Thyroid gland (tissue), 4 donors: ENCODE data around the gene CNOT9. TPM values are rescaled to one million over a fixed set of nuclear protein-coding genes. Genes with fewer than 3 reads are reported as not detected.

Experiments used
- DNase-seq, 2 donors: peaks; one replicate each; pipeline ENCODE4 v3.0.0-alpha.2; 2019
- H3K27ac ChIP-seq, 3 donors: fragments of 200-600 bp; sonication (generic); 1 replicate in 2 of 3; 2 replicates in 1 of 3; pipeline ENCODE4 v1.5.1; 2016 to 2019; ENCODE audit warnings: mild to moderate bottlenecking in 1 of 3, moderate library complexity in 1 of 3
- H3K27me3 ChIP-seq: fragments of 200-600 bp; sonication (generic); one replicate; pipeline ENCODE4 v1.5.1; 2019
- H3K36me3 ChIP-seq, 2 donors: fragments of 200-600 bp; sonication (generic); one replicate each; pipeline ENCODE4 v1.5.1; 2016 to 2019
- H3K4me1 ChIP-seq, 2 donors: fragments of 200-600 bp; sonication (generic); one replicate each; pipeline ENCODE4 v1.5.1; 2017 to 2019
- H3K4me3 ChIP-seq, 3 donors: fragments of 200-600 bp; sonication (generic); replicated peaks in 1 of 3; 1 replicate in 2 of 3; 2 replicates in 1 of 3; pipeline ENCODE4 v1.5.1; 2016; ENCODE audit warnings: mild to moderate bottlenecking in 1 of 3
- H3K9me3 ChIP-seq: fragments of 200-600 bp; sonication (generic); one replicate; pipeline ENCODE4 v1.5.1; 2017
- POLR2A ChIP-seq, 2 donors: fragments of 450-650 bp; IDR thresholded peaks; one replicate each; pipeline ENCODE4 v1.6.1; 2017; ENCODE audit warnings: antibody characterized with exemption in 2 of 2, mild to moderate bottlenecking in 2 of 2, moderate library complexity in 1 of 2
- WGBS, 2 donors: methylation state at CpG; one replicate each; pipeline ENCODE4 v1.1.5; 2017; 5-methylcytosine and 5-hydroxymethylcytosine counted together
- intact Hi-C: fragments of 100-400 bp; cut with DNase I; formaldehyde crosslinking; loops from one replicate; pipeline ENCODE4 v1.15.1; 2023
- total RNA-seq, 4 donors: library from RNA; depleted of rRNA; stranded (reverse); fragments of >200 nt; gene quantifications; one replicate each; pipeline ENCODE4 v1.2.3, GENCODE V29; 2016
- TF ChIP-seq, protein P1 (sequence below), 6 experiments: fragments of 200-600 bp in 3 of 6; fragments of 450-650 bp in 3 of 6; sonication (generic) in 3 of 6; IDR thresholded peaks; one replicate each; pipeline ENCODE4 v1.5.1; 2016 to 2019; ENCODE audit warnings: antibody characterized with exemption in 6 of 6, mild to moderate bottlenecking in 2 of 6, inconsistent platforms in 1 of 6, moderate library complexity in 1 of 6

CNOT9 gene
- total RNA-seq, 4 donors from 2014 or later = 34.7 to 48.5 (median 38.5) TPM

DNA sequence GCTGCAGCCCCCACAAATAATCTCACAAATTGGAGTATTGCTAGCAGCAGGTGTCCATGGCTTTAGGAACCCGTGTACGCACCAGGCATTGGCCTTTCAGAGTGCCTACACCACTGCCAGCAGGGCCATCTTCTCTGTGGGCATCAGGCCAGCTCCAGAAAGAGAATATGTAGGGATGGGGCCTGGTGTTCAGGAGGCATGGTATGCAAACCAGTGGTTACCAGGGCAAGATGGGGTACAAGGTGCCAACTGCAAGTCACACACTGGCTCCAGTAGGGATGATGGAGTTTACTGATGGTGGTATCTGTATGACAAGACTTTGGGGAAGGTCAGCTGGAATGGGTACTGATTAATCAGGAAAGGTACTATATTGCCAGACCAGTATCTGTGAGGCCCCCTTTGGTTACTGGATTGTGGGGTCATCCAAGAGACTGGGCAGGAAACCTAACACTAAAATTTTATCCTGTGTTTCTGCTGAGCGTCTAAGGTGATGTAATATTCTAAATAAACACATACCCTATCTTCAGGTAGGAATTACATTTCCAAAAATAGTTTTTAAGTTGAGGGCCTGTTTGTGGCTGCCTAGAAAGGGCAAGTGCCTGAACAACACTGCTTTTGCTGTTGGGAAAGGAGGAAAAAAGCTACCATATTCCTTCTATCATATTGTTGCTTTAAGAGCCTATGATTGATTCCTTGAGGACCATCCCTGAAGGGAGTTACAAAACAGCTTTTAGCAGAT lies 9.0 kb downstream of the CNOT9 start:
- peaks cover 5 to 18% of the 10 kb centered on the region in 2 donors for H3K4me1 ChIP-seq
- H3K4me3 ChIP-seq = no peak overlapping the region
- no peaks in the 10 kb centered on the region for H3K9me3 ChIP-seq
- TF ChIP-seq POLR2A (IDR thresholded peaks at IDR 0.05) = no peak
- TF ChIP-seq, protein P1, sequence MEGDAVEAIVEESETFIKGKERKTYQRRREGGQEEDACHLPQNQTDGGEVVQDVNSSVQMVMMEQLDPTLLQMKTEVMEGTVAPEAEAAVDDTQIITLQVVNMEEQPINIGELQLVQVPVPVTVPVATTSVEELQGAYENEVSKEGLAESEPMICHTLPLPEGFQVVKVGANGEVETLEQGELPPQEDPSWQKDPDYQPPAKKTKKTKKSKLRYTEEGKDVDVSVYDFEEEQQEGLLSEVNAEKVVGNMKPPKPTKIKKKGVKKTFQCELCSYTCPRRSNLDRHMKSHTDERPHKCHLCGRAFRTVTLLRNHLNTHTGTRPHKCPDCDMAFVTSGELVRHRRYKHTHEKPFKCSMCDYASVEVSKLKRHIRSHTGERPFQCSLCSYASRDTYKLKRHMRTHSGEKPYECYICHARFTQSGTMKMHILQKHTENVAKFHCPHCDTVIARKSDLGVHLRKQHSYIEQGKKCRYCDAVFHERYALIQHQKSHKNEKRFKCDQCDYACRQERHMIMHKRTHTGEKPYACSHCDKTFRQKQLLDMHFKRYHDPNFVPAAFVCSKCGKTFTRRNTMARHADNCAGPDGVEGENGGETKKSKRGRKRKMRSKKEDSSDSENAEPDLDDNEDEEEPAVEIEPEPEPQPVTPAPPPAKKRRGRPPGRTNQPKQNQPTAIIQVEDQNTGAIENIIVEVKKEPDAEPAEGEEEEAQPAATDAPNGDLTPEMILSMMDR (IDR thresholded peaks at IDR 0.05) = no peak
- H3K27me3 ChIP-seq = no peaks in the 10 kb centered on the region
- peak overlapping the region in 2 of 3 donors; percentile 12 to 34 for H3K27ac ChIP-seq
- WGBS, 2 donors = 87 to 95% methylated on average over 3 of the region's 3 CpGs
- peaks cover 0 to 9% of the 10 kb centered on the region in 2 donors for H3K36me3 ChIP-seq
- DNase-seq = no peak
- intact Hi-C loops = no loop called here

DNA sequence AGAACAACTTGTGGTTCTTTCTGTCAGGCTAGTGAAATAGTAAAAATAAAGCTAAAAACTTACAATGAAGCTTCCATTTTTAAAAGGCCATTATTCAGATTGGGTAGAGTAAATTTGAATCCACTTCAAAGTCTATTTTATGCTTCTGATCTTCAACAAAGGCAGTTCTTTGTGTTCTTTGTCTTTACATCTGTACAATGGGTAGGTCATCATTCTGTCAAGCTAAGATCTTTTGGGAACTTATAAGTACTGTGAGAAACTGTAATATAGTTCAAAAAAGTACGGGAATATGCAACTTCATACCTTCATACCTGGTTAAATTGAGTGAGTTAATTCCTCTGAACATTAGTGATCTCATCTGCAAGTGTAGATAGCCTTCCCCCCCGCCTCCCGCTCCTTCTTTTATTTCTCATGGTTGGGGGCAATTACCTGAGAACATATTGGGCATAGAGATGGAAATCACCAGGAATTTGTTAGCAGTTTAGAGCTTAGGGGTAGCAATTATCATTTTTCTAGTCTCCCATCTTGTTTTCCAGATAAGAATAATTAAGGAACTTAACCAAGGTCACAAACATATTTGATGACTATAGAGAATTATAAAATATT lies 9.7 kb downstream of the CNOT9 start:
- intact Hi-C loops = no loop called here
- no peak for TF ChIP-seq POLR2A (IDR thresholded peaks at IDR 0.05)
- TF ChIP-seq, protein P1 (IDR thresholded peaks at IDR 0.05) = no peak
- no peak for DNase-seq
- Histone ChIP-seq H3K36me3 (peaks cover 0 to 9% of the 10 kb centered on the region in 2 donors), H3K9me3 (no peaks in the 10 kb centered on the region), H3K27ac (peak overlapping the region in 2 of 3 donors; percentile 12 to 34), H3K4me3 (no peak overlapping the region), H3K4me1 (peaks cover 5 to 18% of the 10 kb centered on the region in 2 donors), H3K27me3 (no peaks in the 10 kb centered on the region)
- 94 to 97% methylated on average over 3 of the region's 3 CpGs for WGBS, 2 donors

DNA sequence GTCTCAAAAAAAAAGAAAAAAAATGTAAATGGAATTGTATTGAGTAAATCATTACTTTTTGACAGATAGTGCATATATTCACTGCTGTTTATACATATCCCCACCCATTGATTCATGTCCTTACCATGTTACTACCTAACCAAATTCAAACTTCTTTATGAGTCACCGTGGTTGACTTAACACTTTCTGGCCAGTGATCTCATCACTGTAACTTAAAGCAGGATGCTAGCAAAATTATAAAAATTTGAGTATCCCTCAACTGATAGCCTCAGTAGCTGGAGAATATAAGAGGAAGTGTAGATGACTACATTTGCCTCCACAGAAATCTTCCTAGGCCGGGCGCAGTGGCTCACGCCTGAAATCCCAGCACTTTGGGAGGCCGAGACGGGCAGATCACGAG lies 13.4 kb downstream of the CNOT9 start:
- 97% methylated on average over 7 of the region's 7 CpGs for WGBS, 2 donors
- Histone ChIP-seq H3K4me3 (no peak overlapping the region), H3K27me3 (no peaks in the 10 kb centered on the region), H3K27ac (no peak overlapping the region), H3K36me3 (peaks cover 0 to 14% of the 10 kb centered on the region in 2 donors), H3K9me3 (no peaks in the 10 kb centered on the region), H3K4me1 (peaks cover 20 to 30% of the 10 kb centered on the region in 2 donors)
- TF ChIP-seq POLR2A (IDR thresholded peaks at IDR 0.05) = no peak
- TF ChIP-seq, protein P1 (IDR thresholded peaks at IDR 0.05) = no peak
- no peak for DNase-seq
- intact Hi-C loops = no loop called here

DNA sequence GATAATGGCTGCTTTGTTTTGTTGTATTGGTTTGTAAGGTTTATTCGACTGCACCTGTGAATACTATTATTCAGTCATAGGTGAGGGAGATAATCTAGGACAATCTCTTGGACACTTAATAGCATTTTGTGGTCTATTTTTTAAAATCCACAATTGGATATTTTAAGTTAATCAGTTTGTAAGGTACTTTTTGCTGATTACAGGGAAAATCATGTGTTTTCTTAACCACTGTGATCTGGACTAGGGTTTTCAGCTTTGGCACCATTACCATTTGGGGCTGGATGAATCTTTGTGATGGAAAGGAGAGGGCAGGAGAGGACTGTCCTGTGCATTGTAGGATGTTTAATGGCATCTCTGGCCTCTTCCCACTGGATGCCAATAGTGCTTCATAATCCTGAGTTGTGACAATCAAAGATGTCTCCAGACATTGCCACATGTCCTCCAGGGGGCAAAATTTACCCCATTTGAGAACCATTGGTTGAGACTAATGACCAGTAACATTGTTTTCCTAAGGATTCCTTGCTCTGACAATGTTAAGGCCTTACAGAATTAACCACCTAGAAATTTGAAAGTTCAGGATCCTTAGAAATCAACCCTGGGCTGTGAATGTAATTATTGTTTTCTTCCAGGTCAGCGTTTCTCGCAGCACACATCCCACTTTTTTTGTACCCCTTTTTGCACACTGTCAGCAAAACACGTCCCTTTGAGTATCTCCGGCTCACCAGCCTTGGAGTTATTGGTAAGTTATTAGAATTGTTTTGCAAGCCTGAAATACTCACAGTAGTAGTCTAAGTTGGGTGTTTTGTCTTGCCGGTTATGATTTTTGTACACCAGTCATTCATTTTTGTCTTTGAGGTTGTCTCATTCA lies 15.6 kb downstream of the CNOT9 start:
- WGBS, 2 donors = 96 to 98% methylated on average over 6 of the region's 6 CpGs
- H3K9me3 ChIP-seq = no peaks in the 10 kb centered on the region
- peak overlapping the region in 1 of 3 donors; percentile 41 for H3K27ac ChIP-seq
- H3K4me3 ChIP-seq = no peak overlapping the region
- no peak for DNase-seq
- no peaks in the 10 kb centered on the region for H3K27me3 ChIP-seq
- intact Hi-C loops = no loop called here
- peaks cover 0 to 14% of the 10 kb centered on the region in 2 donors for H3K36me3 ChIP-seq
- peaks cover 15 to 16% of the 10 kb centered on the region in 2 donors for H3K4me1 ChIP-seq
- TF ChIP-seq, protein P1 (IDR thresholded peaks at IDR 0.05) = no peak
- no peak for TF ChIP-seq POLR2A (IDR thresholded peaks at IDR 0.05)
